GDM1 (cell line): ENCODE results near the gene KLF4.

Source experiments
- DNase-seq: peaks from one replicate; lab custom pipeline; 2025; lab: John Stamatoyannopoulos, UW

KLF4 gene

DNA sequence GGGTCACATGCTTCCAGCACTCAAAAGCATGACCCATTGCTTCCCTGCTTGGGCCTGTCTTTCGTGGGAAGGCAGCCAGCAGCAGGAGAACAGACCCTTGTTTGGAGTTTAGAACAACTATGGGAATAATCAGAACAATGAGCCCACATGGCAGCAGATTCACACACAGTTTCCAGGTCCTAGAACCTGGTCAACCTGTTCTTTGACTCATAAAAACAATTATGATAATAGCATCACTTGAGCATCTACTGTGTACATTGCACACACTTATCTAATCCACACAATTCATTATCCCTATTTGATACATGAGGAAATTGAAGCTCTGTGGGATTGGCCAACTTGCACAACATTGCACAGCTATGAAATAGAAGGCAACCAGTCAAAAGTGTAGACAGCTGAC, 41.7 kb downstream of the KLF4 start:
- no peak for DNase-seq

- DNase-seq, result no peak
Observed at GRCh38 chr9:107447081-107447480, 42.5 kb downstream of the KLF4 start.

DNA sequence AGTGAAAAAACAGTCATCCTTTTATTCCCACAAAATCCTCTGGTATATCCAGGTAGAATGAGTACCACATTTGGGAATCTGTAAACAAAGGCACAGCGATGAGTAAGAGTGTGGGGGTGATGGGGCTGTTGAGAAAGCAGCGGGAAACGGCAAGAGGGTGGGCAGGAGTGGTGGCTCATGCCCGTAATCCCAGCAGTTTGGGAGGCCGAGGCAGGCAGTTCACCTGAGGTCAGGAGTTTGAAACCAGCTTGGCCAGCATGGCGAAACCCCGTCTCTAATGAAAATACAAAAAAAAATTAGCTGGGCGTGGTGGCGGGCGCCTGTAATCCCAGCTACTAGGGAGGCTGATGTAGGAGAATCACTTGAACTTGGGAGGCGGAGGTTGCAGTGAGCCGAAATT, 43.1 kb downstream of the KLF4 start:
- DNase-seq, result no peak

- DNase-seq, result no peak
Observed at GRCh38 chr9:107443786-107444185, 45.8 kb downstream of the KLF4 start.

DNA sequence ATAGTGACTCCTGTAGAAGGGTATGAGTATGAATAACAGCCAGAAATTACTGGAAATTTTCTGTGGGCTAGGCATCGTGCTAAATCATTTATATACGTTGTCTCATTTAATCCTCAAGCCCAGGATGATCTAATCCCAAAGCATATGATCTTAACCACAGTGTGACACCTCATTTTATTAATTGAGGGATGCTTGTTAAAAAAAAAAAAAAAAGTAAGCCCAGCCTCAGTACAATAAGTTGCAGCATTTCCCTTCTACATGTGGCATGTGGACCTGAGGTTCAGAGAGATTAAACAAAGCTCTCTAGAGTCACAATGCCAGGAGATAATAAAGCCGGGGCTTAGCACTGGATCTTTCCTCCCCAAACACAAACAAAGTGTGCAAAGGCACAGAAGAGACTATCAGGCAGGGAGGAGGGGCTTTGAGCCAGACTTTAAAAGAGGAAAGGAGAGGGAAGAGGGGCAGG, 49.5 kb downstream of the KLF4 start:
- no peak for DNase-seq

GRCh38 chr9:107438211-107439031, 51.1 kb downstream of the KLF4 start:
- DNase-seq, result no peak

GRCh38 chr9:107437716-107438115, 51.9 kb downstream of the KLF4 start:
- no peak for DNase-seq

- DNase-seq, result no peak
Observed at GRCh38 chr9:107435415-107435814, 54.2 kb downstream of the KLF4 start.
